NCI-H187 (cell line): ENCODE data around the gene ISLR2.
"Not testable (repeated sequence)": the region's sequence is repeated elsewhere in the genome, so short reads cannot be mapped to it uniquely, and the experiment has no call there.

Source experiments
- DNase-seq, 2 experiments: peaks; one replicate each; lab custom pipeline; 2025; lab: John Stamatoyannopoulos, UW

The ISLR2 gene, protein sequence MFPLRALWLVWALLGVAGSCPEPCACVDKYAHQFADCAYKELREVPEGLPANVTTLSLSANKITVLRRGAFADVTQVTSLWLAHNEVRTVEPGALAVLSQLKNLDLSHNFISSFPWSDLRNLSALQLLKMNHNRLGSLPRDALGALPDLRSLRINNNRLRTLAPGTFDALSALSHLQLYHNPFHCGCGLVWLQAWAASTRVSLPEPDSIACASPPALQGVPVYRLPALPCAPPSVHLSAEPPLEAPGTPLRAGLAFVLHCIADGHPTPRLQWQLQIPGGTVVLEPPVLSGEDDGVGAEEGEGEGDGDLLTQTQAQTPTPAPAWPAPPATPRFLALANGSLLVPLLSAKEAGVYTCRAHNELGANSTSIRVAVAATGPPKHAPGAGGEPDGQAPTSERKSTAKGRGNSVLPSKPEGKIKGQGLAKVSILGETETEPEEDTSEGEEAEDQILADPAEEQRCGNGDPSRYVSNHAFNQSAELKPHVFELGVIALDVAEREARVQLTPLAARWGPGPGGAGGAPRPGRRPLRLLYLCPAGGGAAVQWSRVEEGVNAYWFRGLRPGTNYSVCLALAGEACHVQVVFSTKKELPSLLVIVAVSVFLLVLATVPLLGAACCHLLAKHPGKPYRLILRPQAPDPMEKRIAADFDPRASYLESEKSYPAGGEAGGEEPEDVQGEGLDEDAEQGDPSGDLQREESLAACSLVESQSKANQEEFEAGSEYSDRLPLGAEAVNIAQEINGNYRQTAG

GRCh38 chr15:74130155-74130848 is at the start of gene ISLR2:
Gene ISLR2 (plus strand): TSS chr15:74130586. CDS start chr15:74132755, 2,169 bp downstream.
- DNase-seq: peak; percentile 28 to 32

DNA sequence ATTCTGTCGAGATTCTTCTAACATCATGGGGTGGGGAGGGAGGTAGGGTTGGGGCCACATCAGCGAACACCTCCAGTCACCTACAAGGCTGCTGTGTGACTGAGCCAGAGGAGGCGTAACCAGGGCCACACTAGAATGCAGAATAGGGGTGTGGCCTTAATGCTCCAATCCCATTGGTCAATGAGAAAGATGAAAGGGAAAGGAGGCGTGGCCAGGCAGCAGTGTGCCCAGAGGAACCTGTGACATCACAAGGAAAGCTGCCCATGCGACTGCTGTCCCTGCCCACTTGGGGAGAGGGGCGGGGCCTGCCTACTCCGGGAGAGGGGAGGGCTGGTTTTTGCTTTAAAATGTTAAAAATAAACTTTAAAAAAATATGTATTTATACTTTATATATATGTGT is 47.9 kb upstream of the ISLR2 start, which contains the start of gene GOLGA6A:
GOLGA6A (minus strand) TSS at position 101 of the 400 bp plus-strand sequence; CDS start at position 60, 41 bp downstream.
- not testable (repeated sequence) for DNase-seq

DNA sequence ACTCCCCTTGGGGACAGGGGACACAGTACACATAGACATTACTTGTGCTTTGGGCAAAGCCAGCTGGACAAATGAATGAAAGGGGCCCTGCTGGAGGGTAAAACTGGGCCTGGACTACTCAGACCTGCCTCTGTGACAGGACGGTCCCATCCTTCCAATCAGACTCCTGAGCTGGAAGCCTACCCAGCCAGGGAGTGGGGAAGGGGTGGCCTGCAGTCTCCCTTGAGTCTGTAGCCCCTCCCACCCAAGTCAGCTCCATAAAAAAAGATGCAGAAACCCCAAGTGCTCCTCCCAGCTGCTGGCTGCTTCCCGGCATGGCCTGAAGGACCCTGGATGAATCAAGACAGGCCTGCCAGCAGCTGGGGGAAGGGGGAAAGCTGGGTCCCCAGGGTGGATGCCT is 35.8 kb upstream of the ISLR2 start:
- not testable (repeated sequence) for DNase-seq

DNA sequence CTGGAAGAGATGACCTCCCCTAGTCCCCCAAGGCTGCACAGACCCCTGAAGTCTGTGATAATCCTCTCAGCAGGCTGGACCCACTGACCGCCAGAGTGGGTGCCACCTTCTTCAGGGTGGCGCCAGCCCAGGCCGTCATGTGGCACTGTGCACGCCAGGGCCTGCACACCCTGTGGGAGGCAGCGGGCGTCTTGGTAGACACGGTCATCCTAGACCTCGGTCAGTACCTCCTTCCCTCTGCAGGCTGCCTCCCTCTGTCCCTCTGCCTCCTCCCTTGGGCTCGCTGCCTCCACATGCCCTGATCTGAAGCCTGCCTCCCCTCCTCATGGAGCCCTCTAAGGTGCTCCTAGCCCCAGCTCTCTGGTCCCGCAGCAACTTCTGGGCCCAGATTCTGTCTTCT is 34.8 kb upstream of the ISLR2 start:
- not testable (repeated sequence) for DNase-seq

GRCh38 chr15:74096753-74097474 is 33.5 kb upstream of the ISLR2 start:
- not testable (repeated sequence) for DNase-seq

- DNase-seq: not testable (repeated sequence)
Measured at GRCh38 chr15:74099963-74100733, 30.2 kb upstream of the ISLR2 start.

- DNase-seq: no peak
Measured at GRCh38 chr15:74108111-74108510, 22.3 kb upstream of the ISLR2 start.

DNA sequence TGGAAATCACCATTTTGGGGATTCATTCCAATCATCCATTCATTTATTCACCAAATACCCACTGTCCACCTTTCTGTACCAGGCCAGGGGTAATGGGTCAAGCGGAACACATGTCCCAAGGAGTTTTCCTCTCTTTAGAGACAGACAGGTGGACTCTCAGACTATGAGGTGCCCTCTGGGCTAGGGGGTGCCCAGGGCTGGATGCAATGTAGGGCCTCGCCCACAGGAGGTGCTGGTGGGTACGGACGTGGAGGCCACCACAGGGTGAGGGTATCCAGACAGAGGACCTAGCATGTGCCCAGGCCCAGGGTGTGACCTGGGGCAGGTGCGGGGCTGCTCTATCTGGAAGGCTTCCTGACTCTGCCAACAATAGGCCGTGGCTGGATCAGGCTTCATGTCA is 21.8 kb upstream of the ISLR2 start:
- not testable (repeated sequence) for DNase-seq

- DNase-seq: no peak
Measured at GRCh38 chr15:74109713-74110112, 20.7 kb upstream of the ISLR2 start.

GRCh38 chr15:74120426-74120825 is 10.0 kb upstream of the ISLR2 start:
- no peak for DNase-seq

DNA sequence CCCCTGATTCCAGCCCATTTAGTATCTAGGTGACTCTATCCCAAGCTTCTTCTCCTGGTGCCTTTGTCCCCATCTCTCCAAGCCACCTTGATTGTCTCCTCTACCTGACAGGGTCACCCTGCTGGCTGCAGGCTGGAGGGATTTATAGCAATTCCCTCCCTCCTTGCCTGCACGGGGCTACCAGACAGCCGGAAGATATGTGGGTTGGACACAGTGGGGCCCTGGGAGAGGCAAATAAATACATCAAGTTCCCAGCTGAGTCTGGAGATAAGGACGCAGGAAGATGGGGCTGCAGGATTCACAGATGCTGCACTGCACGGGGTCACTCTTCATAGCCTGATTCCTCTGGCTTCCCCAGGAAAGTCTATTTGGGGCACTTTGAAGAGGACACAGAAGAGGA is 9.3 kb upstream of the ISLR2 start:
- DNase-seq: no peak

DNA sequence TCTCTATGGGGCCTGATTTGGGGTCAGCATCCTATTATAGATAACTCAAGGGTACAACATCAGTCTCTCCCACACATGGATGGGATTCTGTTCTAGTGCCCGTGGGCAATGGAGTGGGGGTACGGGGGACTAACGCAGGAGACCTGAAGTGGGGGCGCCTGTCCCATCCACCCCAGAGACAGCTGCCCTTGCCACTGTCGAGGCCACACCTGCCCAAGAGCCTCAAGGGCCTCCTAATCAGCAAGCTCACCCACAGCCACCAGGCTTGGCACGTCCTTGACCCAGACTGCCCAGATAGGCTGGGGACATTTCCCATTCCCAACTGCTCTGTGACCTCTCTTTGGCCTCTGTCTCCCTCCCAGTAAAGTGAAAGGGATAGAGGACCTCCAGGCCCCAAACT is 8.5 kb upstream of the ISLR2 start:
- no peak for DNase-seq

DNA sequence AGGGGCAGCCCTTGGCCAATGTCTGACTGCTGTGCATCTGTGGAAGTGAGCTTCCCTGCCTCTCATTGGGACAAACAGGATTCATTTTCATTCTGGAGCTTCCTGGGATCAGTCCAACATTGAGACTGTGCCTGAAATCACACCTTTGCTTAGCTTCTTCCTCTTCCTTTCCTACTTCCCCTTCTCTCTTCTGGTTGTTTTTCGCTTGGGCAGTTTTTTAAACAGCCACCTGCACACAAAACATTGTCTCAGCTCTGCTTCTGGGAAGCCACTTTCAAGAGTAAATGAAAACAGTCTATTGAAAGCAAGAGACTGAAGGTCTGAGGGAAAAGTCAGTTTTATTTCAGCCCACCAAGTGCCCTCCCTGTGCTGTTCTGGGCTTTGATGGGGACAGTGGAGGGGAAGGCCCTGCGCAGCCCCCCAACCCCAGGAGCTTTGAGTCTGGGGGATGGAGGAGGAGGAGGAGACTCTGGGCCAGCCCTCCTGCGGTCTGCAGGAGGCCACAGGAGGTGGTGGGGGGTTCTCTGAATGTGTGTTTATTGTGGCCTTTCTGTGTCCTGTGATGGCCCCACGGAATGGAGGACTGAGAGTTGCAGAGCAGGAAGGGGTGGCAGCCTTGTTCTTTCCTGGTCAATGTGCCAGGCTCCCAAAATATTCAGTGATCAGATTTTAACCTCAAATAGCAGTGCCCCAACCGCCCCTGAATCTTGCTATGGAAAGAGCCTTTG is 7.8 kb upstream of the ISLR2 start:
- no peak for DNase-seq

DNA sequence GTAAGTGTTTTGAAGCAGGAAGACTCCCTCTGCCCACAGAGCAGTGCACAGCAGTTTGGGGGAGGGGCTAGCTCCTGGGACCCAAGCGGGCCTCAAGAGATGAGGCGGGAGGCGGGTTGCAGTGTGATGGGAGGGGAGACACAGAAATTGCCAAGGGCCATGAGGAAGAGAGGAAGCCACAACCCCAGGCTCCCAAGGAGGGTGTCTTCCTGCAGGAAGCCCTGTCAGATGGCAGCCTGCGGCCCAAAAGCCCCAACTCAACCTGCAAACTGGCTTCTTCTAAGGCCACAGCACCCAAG is 7.3 kb upstream of the ISLR2 start:
- no peak for DNase-seq

GRCh38 chr15:74123658-74124057 is 6.7 kb upstream of the ISLR2 start:
- DNase-seq: no peak

DNA sequence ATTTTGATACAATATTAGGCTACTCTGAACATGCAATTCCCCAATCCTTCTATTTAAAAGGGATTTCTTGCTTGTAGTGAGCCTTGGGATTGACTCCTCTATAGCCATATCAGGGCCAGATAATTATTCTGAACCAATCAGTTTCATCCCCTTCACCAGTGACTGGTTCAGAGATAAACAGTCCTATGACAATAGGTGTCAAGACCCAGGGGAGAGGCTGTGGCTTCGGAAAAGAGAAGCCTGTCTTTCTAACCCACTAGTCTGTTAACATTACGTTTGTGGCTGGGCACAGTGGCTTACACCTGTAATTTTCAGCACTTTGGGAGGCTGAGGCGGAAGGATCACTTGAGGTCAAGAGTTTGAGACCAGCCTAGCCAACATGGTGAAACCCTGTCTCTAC is 6.2 kb upstream of the ISLR2 start:
- no peak for DNase-seq

GRCh38 chr15:74124759-74125158 is 5.6 kb upstream of the ISLR2 start:
- no peak for DNase-seq

DNA sequence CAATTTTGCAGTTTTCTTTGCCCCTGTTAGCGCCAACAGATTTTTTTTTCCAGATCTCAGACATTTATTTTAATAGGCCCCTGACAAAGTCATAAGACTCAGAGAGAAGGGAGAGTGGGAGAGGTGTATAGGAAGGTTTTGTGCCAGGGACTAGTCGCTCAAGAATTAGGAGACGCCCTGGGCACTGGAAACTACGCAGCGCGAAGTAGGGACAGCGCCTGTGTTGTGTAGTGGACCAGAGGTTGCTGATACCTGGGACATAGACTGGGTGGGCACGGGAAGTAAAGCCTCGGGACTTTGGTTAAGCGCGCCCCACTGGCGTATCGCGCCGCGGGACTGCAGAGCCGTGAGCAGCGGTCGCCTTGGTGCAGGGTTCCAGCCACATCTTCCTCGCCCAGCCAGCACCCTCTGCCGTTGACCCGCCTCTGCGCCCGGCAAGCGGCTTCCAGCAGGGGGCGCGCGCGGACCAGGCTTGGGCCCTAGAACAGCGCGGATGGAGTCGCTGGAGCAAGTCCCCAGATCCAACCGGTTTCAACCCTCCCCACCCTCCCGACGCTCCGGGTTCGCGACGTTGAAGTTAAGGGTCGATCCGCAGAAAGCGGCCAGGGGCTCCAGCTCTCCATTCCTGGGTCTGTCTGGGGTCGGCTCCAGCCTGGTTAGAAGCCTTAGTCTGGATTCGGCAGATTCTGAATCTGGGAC is 3.0 kb upstream of the ISLR2 start:
- peak; percentile 89 to 90 for DNase-seq

DNA sequence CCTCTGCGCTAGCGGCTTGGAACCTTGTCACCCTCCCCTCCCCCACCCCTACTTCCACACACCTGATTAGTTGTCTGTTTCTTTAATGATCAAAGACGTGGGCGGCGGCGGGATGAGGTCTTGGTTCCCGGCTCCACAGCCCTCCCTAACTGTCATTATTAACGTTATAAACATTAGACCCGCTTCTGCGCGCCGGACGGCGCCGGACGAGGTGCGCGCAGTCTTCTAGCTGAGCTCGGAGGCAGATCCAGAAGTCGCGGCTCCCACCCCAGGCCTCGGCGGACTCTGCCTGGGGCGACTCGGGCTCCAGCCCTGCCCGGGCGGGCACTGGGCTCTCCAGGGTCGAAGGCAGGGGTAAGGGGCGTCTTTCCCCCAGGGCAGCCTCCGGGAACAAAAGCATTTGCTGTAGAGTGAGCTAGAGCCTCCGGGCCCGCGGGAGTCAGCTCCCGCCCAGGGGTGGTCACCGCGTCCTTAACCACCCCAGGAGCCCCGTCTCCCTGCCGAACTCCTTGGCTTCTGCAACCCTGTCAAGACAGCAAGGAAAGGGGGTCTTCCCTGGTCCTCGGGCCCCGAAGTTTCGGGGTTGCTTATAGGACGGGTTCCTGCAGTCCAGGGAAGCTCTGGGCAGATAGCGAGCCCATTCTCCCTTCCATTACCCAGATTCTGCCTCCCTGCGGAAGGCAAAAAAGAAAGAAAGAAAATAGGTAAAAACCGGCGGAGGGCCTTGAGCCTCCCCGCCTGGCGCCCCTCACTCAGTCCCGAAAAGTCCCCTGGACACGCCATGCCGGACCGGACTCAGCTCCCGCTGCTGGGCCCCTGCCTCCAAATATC is 2.2 kb upstream of the ISLR2 start:
- no peak for DNase-seq
